IMR-90 (cell line): ENCODE data around the gene SV2B.

ENCODE experiments used
- BHLHE40 ChIP-seq: fragments of 150-350 bp; IDR thresholded peaks from 2 replicates; pipeline ENCODE4 v1.6.1; 2016; ENCODE audit warnings: mild to moderate bottlenecking, low read depth, low read length
- CEBPB ChIP-seq: IDR thresholded peaks from 2 replicates; pipeline ENCODE4 v1.6.1; 2012; ENCODE audit warnings: low read depth, low read length, improper control_type of control experiment
- CTCF ChIP-seq: conservative IDR thresholded peaks from 2 replicates; pipeline ENCODE4 v1.5.1; 2012; ENCODE audit warnings: mild to moderate bottlenecking, low read depth, low read length, improper control_type of control experiment
- ELK1 ChIP-seq: fragments of 150-350 bp; IDR thresholded peaks from 2 replicates; pipeline ENCODE4 v1.6.1; 2016; ENCODE audit warnings: low read depth, mild to moderate bottlenecking, low read length, moderate library complexity, borderline replicate concordance
- MAFK ChIP-seq: IDR thresholded peaks from 2 replicates; pipeline ENCODE4 v1.6.1; 2012; ENCODE audit warnings: low read depth, low read length, improper control_type of control experiment
- MAZ ChIP-seq: IDR thresholded peaks from 2 replicates; pipeline ENCODE4 v1.6.1; 2012; ENCODE audit warnings: low read depth, mild to moderate bottlenecking, low read length, improper control_type of control experiment, moderate library complexity, borderline replicate concordance
- NFE2L2 ChIP-seq: fragments of 150-350 bp; IDR thresholded peaks from 2 replicates; pipeline ENCODE4 v1.6.1; 2016; ENCODE audit warnings: low read depth, mild to moderate bottlenecking, low read length
- POLR2A ChIP-seq: IDR thresholded peaks from 2 replicates; pipeline ENCODE4 v1.6.1; 2012; ENCODE audit warnings: mild to moderate bottlenecking, low read depth, low read length
- RAD21 ChIP-seq: IDR thresholded peaks from 2 replicates; pipeline ENCODE4 v1.6.1; 2012; ENCODE audit warnings: low read length, improper control_type of control experiment
- RCOR1 ChIP-seq: IDR thresholded peaks from 2 replicates; pipeline ENCODE4 v1.6.1; 2012; ENCODE audit warnings: mild to moderate bottlenecking, low read length, improper control_type of control experiment; ENCODE audit not compliant: insufficient replicate concordance
- SMC3 ChIP-seq: fragments of 150-350 bp; IDR thresholded peaks from 2 replicates; pipeline ENCODE4 v1.6.1; 2016; ENCODE audit warnings: low read depth, mild to moderate bottlenecking, antibody characterized with exemption, low read length, moderate library complexity
- USF2 ChIP-seq: fragments of 150-350 bp; IDR thresholded peaks from 2 replicates; pipeline ENCODE4 v1.6.1; 2017; ENCODE audit warnings: mild to moderate bottlenecking, antibody characterized with exemption, low read length, low read depth

GRCh38 chr15:91254766-91255165 is 154.7 kb downstream of the SV2B start:
- no peak for TF ChIP-seq POLR2A
- TF ChIP-seq CTCF: no peak
- no peak for TF ChIP-seq MAZ
- no peak for TF ChIP-seq RCOR1
- TF ChIP-seq MAFK: no peak
- TF ChIP-seq BHLHE40: no peak
- no peak for TF ChIP-seq NFE2L2
- TF ChIP-seq RAD21: no peak
- no peak for TF ChIP-seq ELK1
- no peak for TF ChIP-seq CEBPB
- TF ChIP-seq SMC3: no peak
- TF ChIP-seq USF2: no peak
